ENCODE data around the gene LMCD1.

DNA sequence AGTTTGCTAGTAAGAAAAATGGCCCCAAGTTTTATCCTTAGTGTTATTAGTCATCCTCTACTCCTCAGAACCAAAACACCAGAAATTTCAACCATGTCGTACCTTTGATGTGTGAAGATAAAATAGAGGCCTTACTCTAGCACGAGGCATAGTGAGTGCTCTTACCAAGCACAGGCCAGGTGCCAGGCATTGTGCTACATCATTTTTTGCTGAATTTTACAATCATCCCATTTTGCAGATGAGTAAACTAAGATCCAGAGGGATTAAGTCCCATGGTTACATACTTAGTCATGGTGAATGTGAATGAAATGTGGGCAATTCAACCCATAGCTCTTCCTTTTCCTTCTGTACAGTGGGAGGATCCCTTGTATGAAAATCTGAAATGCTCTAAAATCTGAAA, 15.2 kb downstream of the LMCD1 start:
- TF ChIP-seq, protein P1, sequence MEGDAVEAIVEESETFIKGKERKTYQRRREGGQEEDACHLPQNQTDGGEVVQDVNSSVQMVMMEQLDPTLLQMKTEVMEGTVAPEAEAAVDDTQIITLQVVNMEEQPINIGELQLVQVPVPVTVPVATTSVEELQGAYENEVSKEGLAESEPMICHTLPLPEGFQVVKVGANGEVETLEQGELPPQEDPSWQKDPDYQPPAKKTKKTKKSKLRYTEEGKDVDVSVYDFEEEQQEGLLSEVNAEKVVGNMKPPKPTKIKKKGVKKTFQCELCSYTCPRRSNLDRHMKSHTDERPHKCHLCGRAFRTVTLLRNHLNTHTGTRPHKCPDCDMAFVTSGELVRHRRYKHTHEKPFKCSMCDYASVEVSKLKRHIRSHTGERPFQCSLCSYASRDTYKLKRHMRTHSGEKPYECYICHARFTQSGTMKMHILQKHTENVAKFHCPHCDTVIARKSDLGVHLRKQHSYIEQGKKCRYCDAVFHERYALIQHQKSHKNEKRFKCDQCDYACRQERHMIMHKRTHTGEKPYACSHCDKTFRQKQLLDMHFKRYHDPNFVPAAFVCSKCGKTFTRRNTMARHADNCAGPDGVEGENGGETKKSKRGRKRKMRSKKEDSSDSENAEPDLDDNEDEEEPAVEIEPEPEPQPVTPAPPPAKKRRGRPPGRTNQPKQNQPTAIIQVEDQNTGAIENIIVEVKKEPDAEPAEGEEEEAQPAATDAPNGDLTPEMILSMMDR (IDR thresholded peaks at IDR 0.05; ENCODE audit: insufficient read depth, low read length): no peak
- TF ChIP-seq POLR2AphosphoS5 (IDR thresholded peaks at IDR 0.05; ENCODE audit: low read depth) (no peak), GABPA (IDR thresholded peaks at IDR 0.05; ENCODE audit: low read depth) (no peak), SPI1 (IDR thresholded peaks at IDR 0.05; ENCODE audit: borderline replicate concordance, low read depth) (no peak)
